ENCODE data around the gene PCYT2. TPM values are rescaled to one million over a fixed set of nuclear protein-coding genes. Genes with fewer than 3 reads are reported as not detected.
"Not testable (repeated sequence)": the region's sequence is repeated elsewhere in the genome, so short reads cannot be mapped to it uniquely, and the experiment has no call there.

The PCYT2 gene
- total RNA-seq, 1 experiment from 2014 or later: 55.4 TPM

DNA sequence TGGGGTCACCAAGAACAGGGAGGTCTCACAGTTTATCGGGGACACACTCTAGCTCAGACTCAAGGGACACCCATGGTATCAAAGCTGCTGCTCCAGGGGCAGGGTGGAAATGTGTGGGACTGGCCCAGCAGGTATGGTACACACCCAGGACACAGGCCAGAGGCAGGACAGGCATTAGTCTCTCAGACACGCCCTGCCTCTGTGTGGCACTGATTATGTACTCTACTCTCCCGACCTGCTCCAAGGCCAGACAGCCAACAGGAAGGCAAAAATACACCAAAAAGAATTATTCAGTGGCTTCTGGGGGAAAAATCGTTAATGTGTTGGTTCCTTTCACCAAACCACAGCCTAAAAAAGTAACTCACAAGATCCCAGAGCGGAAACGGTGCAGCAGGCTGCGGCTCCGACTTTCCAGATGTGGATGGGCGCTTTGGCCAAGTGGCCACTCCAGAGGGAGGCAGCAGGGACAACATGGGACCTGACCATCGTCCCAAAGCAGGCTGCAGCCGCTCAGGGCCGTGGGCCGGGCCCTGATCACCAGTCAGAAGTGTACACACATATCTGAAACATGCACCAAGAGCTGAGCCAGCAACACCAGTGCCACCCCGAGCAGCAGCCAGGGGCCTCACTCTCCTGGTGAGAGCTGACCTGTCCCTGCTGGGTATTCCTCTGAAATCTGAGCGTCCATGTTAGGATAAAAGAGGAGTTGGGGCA is 7.8 kb upstream of the PCYT2 start:
- Histone ChIP-seq H3K4me3 (ENCODE audit: low read depth, low read length, poor library complexity, severe bottlenecking) (no peak overlapping the region), H3K4me1 (ENCODE audit: insufficient read depth, low read length, poor library complexity, severe bottlenecking) (peaks cover 18% of the 10 kb centered on the region), H3K27ac (ENCODE audit: low read depth, low read length, poor library complexity, severe bottlenecking) (no peak overlapping the region), H3K9me3 (ENCODE audit: low read depth, low read length, poor library complexity, severe bottlenecking) (no peaks in the 10 kb centered on the region), H3K36me3 (ENCODE audit: insufficient read depth, low read length, poor library complexity, severe bottlenecking) (peaks cover 36% of the 10 kb centered on the region), H3K27me3 (replicated peaks; ENCODE audit: insufficient read depth, low read depth, low read length, poor library complexity) (no peaks in the 10 kb centered on the region)
- ChIA-PET CTCF (no interaction called here), POLR2A (ENCODE audit: low non-redundant PET) (no interaction called here)
- no TSS peak for BruUV-seq (replicated peaks)
- no peak for DNase-seq (ENCODE audit: low spot score)
- intact Hi-C loops (cut with micrococcal nuclease; ENCODE audit: unreplicated experiment): no loop called here
- TF ChIP-seq EZH2 (IDR thresholded peaks at IDR 0.05; ENCODE audit: borderline replicate concordance, low read depth, low read length, poor library complexity, severe bottlenecking): no peak
- TF ChIP-seq, protein P1, sequence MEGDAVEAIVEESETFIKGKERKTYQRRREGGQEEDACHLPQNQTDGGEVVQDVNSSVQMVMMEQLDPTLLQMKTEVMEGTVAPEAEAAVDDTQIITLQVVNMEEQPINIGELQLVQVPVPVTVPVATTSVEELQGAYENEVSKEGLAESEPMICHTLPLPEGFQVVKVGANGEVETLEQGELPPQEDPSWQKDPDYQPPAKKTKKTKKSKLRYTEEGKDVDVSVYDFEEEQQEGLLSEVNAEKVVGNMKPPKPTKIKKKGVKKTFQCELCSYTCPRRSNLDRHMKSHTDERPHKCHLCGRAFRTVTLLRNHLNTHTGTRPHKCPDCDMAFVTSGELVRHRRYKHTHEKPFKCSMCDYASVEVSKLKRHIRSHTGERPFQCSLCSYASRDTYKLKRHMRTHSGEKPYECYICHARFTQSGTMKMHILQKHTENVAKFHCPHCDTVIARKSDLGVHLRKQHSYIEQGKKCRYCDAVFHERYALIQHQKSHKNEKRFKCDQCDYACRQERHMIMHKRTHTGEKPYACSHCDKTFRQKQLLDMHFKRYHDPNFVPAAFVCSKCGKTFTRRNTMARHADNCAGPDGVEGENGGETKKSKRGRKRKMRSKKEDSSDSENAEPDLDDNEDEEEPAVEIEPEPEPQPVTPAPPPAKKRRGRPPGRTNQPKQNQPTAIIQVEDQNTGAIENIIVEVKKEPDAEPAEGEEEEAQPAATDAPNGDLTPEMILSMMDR (conservative IDR thresholded peaks at IDR 0.05; ENCODE audit: low read depth, low read length): no peak

DNA sequence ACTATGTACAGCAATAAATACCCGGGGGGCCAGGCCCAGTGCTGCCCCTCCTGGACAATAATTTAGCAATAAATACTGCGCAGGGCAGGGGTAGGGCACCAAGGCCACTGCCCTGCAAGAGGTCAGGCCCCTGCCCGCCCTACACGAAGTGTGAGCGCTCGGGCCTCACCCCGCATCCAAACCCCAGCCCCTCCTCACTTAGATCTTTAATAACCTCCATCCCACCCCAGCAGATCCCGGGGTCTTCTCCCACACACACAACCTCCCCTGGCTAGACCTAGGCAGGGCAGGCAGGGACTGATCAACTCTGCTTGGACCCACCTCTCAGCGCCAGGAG is 7.1 kb upstream of the PCYT2 start:
- H3K27me3 ChIP-seq (replicated peaks; ENCODE audit: insufficient read depth, low read depth, low read length, poor library complexity); CTCF ChIA-PET; POLR2A ChIA-PET (ENCODE audit: low non-redundant PET); intact Hi-C loops (cut with micrococcal nuclease; ENCODE audit: unreplicated experiment); H3K9me3 ChIP-seq (ENCODE audit: low read depth, low read length, poor library complexity, severe bottlenecking); BruUV-seq (replicated peaks); DNase-seq (ENCODE audit: low spot score): not testable (repeated sequence)
- Histone ChIP-seq H3K36me3 (ENCODE audit: insufficient read depth, low read length, poor library complexity, severe bottlenecking) (peaks cover 41% of the 10 kb centered on the region), H3K4me1 (ENCODE audit: insufficient read depth, low read length, poor library complexity, severe bottlenecking) (peaks cover 12% of the 10 kb centered on the region), H3K4me3 (ENCODE audit: low read depth, low read length, poor library complexity, severe bottlenecking) (peak overlapping the region; percentile 85), H3K27ac (ENCODE audit: low read depth, low read length, poor library complexity, severe bottlenecking) (peak overlapping the region; percentile 76)

DNA sequence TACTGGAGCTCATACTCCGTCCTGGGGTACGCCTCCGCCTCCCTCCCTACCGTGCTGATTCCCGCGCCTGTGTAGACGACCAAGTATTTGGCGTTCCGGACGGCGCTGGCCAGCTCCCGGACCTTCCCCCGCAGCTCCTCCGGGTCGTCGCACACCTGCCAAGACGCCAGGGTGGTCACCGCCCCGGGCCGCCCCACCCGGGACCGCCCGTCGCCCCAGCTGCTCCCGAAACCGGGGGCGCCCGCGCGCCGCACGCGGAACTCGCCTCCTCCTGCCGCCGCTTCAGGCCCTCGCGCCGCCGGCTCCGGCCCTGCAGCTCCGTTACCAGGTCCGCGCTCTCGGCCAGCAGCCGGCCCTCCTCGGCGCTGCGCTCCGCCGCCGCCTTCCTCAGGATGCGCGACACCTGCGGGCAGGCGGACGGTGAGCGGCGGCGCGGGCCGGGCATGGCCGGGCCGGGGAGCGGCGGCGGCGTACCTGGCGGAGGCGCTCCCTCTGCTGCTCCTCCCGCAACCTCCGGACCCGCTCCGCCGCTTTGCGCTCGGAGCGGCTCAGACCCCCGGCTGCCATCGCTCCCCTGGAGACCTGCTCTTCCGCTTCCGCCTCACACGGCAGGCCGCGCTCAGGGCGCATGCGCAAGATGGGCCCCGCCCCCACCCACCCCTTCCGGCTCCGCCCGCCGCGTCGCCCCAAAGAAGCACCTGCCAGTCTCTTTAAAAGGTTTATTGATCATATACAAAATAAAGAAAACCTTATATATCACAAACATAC is 6.5 kb upstream of the PCYT2 start, which contains the start of gene SIRT7:
Gene SIRT7 (minus strand): TSS at position 612 of the 768 bp plus-strand sequence. CDS start 45 bp downstream, at position 567.
- H3K27ac ChIP-seq (ENCODE audit: low read depth, low read length, poor library complexity, severe bottlenecking): peak within 1 kb of the TSS; percentile 76
- TF ChIP-seq, protein P1 (conservative IDR thresholded peaks at IDR 0.05; ENCODE audit: low read depth, low read length): no peak
- TF ChIP-seq EZH2 (IDR thresholded peaks at IDR 0.05; ENCODE audit: borderline replicate concordance, low read depth, low read length, poor library complexity, severe bottlenecking): no peak
- POLR2A ChIA-PET (ENCODE audit: low non-redundant PET): interaction anchor here (0.5 kb wide), 1 partner anchor 63 kb away, joined by 4 read pairs; no protein-coding TSS in a partner anchor
- intact Hi-C loops (cut with micrococcal nuclease; ENCODE audit: unreplicated experiment): no loop called here
- no TSS peak for BruUV-seq (replicated peaks)
- H3K4me3 ChIP-seq (ENCODE audit: low read depth, low read length, poor library complexity, severe bottlenecking): peak within 1 kb of the TSS; percentile 85
- peak; percentile 86 for DNase-seq (ENCODE audit: low spot score)
- peaks cover 46% of the 10 kb centered on the region for H3K36me3 ChIP-seq (ENCODE audit: insufficient read depth, low read length, poor library complexity, severe bottlenecking)
- CTCF ChIA-PET: no interaction called here
- no peaks in the 10 kb centered on the region for H3K27me3 ChIP-seq (replicated peaks; ENCODE audit: insufficient read depth, low read depth, low read length, poor library complexity)
- no peaks in the 10 kb centered on the region for H3K9me3 ChIP-seq (ENCODE audit: low read depth, low read length, poor library complexity, severe bottlenecking)
- H3K4me1 ChIP-seq (ENCODE audit: insufficient read depth, low read length, poor library complexity, severe bottlenecking): peaks cover 7% of the 10 kb centered on the region
